ENCODE measurements around the gene DUSP7. TPM values are rescaled to one million over a fixed set of nuclear protein-coding genes. Genes with fewer than 3 reads are reported as not detected.

DUSP7 gene
- total and polyA plus RNA-seq, 9 of the 15 experiments (the other 6 are each of a cell fraction or from before 2014, with no cell fraction given), result 0.45 to 15.8 (median 8.2) TPM

GRCh38 chr3:52020796-52021195 is 35.6 kb downstream of the DUSP7 start:
- no peak overlapping the region for H3K4me2 ChIP-seq (ENCODE audit: insufficient read depth, low read length)
- H3K9me3 ChIP-seq (replicated peaks; ENCODE audit: control insufficient read depth, insufficient read depth, low read depth, low read length), result no peaks in the 10 kb centered on the region
- H3K27ac ChIP-seq (ENCODE audit: extremely low read depth, low read depth, low read length), result no peak overlapping the region
- 72% methylated on average over 4 of the region's 7 CpGs for WGBS (ENCODE audit: insufficient coverage, low coverage, missing lambda C conversion rate)
- ChIA-PET POLR2A (no interaction called here), CTCF (ENCODE audit: low intra/inter-chr PET ratio) (no interaction called here)
- no peak for TF ChIP-seq ZBED1 (IDR thresholded peaks at IDR 0.05)
- TF ChIP-seq ZNF277 (CRISPR knock-in tag; IDR thresholded peaks at IDR 0.05; ENCODE audit: borderline replicate concordance), result no peak
- no peak for TF ChIP-seq RREB1 (CRISPR knock-in tag; IDR thresholded peaks at IDR 0.05)
- TF ChIP-seq ZNF175 (CRISPR knock-in tag; IDR thresholded peaks at IDR 0.05; ENCODE audit: low read depth), result no peak
- TF ChIP-seq NRF1 (conservative IDR thresholded peaks at IDR 0.05 in 1 of 2, IDR thresholded peaks at IDR 0.05 in 1 of 2), result no peak
- TF ChIP-seq RAD21 (CRISPR knock-in tag; conservative IDR thresholded peaks at IDR 0.05 in 1 of 2, IDR thresholded peaks at IDR 0.05 in 1 of 2), result no peak
- no peak for TF ChIP-seq ZBTB12 (CRISPR knock-in tag; IDR thresholded peaks at IDR 0.05)
- no peak for TF ChIP-seq CBFB (CRISPR knock-in tag; IDR thresholded peaks at IDR 0.05)
- no peaks in the 10 kb centered on the region for H4K20me1 ChIP-seq (replicated peaks; ENCODE audit: control insufficient read depth, insufficient read depth, low read length)
- no peak for DNase-seq (ENCODE audit: extremely low read depth in 1 of 4, low spot score in 3 of 4)
- in situ Hi-C loops (cut with MboI) (loop anchor here (25.0 kb wide), 1 partner anchor 367 kb away; no protein-coding TSS in a partner anchor), intact Hi-C loops (cut with micrococcal nuclease) (no loop called here)
- H3K9ac ChIP-seq (ENCODE audit: insufficient read depth in 1 of 2, low read depth in 2 of 2, low read length in 2 of 2), result no peak overlapping the region
- H3K79me2 ChIP-seq (ENCODE audit: control insufficient read depth, insufficient read depth, low read length), result no peaks in the 10 kb centered on the region
- no peak overlapping the region for H3K4me3 ChIP-seq
- BruUV-seq (replicated peaks), result no TSS peak
- H3K36me3 ChIP-seq (ENCODE audit: control insufficient read depth, insufficient read depth, low read length), result no peaks in the 10 kb centered on the region
- H3K4me1 ChIP-seq (replicated peaks in 1 of 2; ENCODE audit: control insufficient read depth in 2 of 2, insufficient read depth in 2 of 2, low read length in 2 of 2), result peaks cover 25 to 33% of the 10 kb centered on the region in 2 experiments
- no peak for ATAC-seq
- H3K27me3 ChIP-seq (ENCODE audit: control insufficient read depth in 2 of 2, insufficient read depth in 2 of 2, low read length in 2 of 2), result no peaks in the 10 kb centered on the region
- no peak overlapping the region for H2AFZ ChIP-seq (ENCODE audit: low read depth, low read length)
- no peak for FAIRE-seq
- no peaks in the 10 kb centered on the region for H3K9me1 ChIP-seq (ENCODE audit: control insufficient read depth, insufficient read depth, low read length)
